Activated CD4-positive, CD25-positive, alpha-beta regulatory T cell (primary cell): ENCODE results near the gene NAAA.
"Not testable (repeated sequence)": the region's sequence is repeated elsewhere in the genome, so short reads cannot be mapped to it uniquely, and the experiment has no call there.

Experiments
- DNase-seq, 4 experiments: peaks; one replicate each; lab custom pipeline; 2025; lab: John Stamatoyannopoulos, UW

The NAAA gene

GRCh38 chr4:75940692-75941253, at the start of gene NAAA:
NAAA (minus strand) TSS chr4:75941013; CDS start chr4:75940949, 64 bp downstream.
- peak; percentile 39 to 58 (median 53) for DNase-seq

GRCh38 chr4:75989846-75990528, 49.2 kb upstream of the NAAA start:
- DNase-seq: no peak

- DNase-seq: no peak
These were observed 44.3 kb upstream of the NAAA start for GRCh38 chr4:75985116-75985515.

- DNase-seq: no peak
These were observed 39.8 kb upstream of the NAAA start for GRCh38 chr4:75980576-75980975.

- DNase-seq: no peak
These were observed 35.4 kb upstream of the NAAA start for GRCh38 chr4:75976177-75976576.

GRCh38 chr4:75973766-75974165, 33.0 kb upstream of the NAAA start:
- no peak for DNase-seq

- no peak for DNase-seq
These were observed 27.3 kb upstream of the NAAA start for GRCh38 chr4:75968084-75968483.

GRCh38 chr4:75963558-75963957, 22.7 kb upstream of the NAAA start:
- DNase-seq: no peak

GRCh38 chr4:75962072-75962471, 21.3 kb upstream of the NAAA start:
- not testable (repeated sequence) for DNase-seq

- not testable (repeated sequence) for DNase-seq
These were observed 17.7 kb upstream of the NAAA start for GRCh38 chr4:75958546-75958945.

- not testable (repeated sequence) for DNase-seq
These were observed 14.0 kb upstream of the NAAA start for GRCh38 chr4:75954811-75955210.

GRCh38 chr4:75953509-75953908, 12.7 kb upstream of the NAAA start:
- DNase-seq: no peak

- DNase-seq: no peak
These were observed 9.5 kb upstream of the NAAA start for GRCh38 chr4:75950213-75950815.

GRCh38 chr4:75948822-75949444, 8.1 kb upstream of the NAAA start:
- no peak for DNase-seq

- DNase-seq: peak; percentile 40 to 56 (median 48)
These were observed 722 bp downstream of the NAAA start for GRCh38 chr4:75939890-75940691.

GRCh38 chr4:75935628-75936027, 5.2 kb downstream of the NAAA start:
- DNase-seq: no peak

GRCh38 chr4:75930152-75930551, 10.7 kb downstream of the NAAA start:
- no peak for DNase-seq

- DNase-seq: not testable (repeated sequence)
These were observed 15.9 kb downstream of the NAAA start for GRCh38 chr4:75924916-75925315.

- DNase-seq: no peak
These were observed 16.4 kb downstream of the NAAA start for GRCh38 chr4:75924309-75924827.

GRCh38 chr4:75922588-75922987, 18.2 kb downstream of the NAAA start:
- DNase-seq: no peak

- DNase-seq: no peak
These were observed 18.9 kb downstream of the NAAA start for GRCh38 chr4:75921910-75922309.

GRCh38 chr4:75920327-75920726, 20.5 kb downstream of the NAAA start:
- no peak for DNase-seq
